Measurements from ENCODE around the gene PDE2A.

DNA sequence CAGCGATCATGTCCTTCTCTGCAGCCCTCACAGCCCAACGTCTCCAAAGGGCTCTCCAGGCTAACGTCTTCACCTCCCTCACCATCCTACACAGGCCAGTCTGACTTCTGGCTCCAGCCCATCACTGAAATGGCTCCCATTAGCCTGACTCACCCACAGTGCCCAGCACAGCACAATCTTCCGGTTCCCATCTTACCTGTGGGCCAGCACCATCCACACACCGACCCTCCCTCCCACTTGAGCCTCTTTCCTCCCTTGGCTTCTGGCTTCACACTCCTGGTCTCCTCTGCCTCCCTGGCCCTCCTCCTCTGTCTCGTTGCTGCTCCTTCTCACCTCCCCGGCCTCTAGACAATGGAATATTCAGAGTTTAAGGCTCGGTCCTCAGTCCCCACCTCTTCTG, 51.2 kb downstream of the PDE2A start:
- TF ChIP-seq FOXK2 (IDR thresholded peaks at IDR 0.05), result no peak
- TF ChIP-seq SP1 (IDR thresholded peaks at IDR 0.05; ENCODE audit: low read depth, low read length), result no peak
- no peak for TF ChIP-seq NRF1 (conservative IDR thresholded peaks at IDR 0.05; ENCODE audit: low read depth, low read length)
- TF ChIP-seq CTCF (IDR thresholded peaks at IDR 0.05 in 2 of 3, conservative IDR thresholded peaks at IDR 0.05 in 1 of 3; ENCODE audit: control insufficient read depth in 2 of 3, extremely low read depth in 1 of 3, insufficient read depth in 1 of 3, low read depth in 3 of 3, low read length in 3 of 3), result no peak
- TF ChIP-seq JUNB (IDR thresholded peaks at IDR 0.05), result no peak
- TF ChIP-seq HDGF (IDR thresholded peaks at IDR 0.05), result no peak
- no peak for TF ChIP-seq ATF3 (IDR thresholded peaks at IDR 0.05; ENCODE audit: borderline replicate concordance, extremely low read depth, low read depth, low read length)
